Activated T-cell treated with anti-CD3 and anti-CD28 coated beads for 1 hour (primary cell): ENCODE data around the gene DLG2.

Experiments used
- DNase-seq: peaks from one replicate; pipeline ENCODE4 v3.0.0-alpha.2; 2020; ENCODE audit warnings: low read depth

DLG2 gene

GRCh38 chr11:84255483-84255882 is 1371.7 kb downstream of the DLG2 start:
- no peak for DNase-seq

DNA sequence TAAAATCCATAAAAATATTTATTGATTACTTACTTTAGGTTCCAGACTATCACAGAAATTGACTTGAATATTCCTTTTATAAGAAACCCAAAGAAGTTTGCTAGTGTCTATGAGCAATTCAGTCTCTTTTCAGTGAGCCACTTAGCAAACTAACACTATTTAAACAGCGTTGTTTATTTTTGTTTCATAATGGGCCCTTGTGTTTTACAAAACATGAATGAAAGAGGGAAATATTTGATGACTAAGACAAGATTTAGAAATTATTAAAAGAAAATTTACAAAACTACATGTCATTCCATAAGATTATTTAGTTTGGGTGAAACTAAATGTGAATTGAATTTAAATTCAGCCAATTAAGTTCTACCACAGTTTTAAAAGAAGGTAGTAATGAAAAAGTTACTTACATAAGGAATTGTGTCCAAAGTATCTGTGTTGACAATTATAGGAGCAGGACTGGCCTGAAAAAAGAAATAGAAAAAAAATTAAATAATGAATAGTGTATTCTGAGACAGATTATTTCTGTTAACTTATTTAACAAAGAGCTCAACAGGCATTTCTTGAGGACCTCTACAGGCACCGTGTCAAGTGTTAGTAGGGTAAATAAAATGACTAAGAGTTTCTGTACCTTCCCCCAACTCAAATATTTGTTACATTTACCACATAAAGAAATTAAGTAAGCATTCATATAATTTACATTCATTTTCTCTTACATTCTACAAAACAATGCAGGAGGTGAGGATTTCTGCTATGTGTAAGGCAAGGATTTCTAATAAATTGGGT is 1376.1 kb downstream of the DLG2 start:
- no peak for DNase-seq

DNA sequence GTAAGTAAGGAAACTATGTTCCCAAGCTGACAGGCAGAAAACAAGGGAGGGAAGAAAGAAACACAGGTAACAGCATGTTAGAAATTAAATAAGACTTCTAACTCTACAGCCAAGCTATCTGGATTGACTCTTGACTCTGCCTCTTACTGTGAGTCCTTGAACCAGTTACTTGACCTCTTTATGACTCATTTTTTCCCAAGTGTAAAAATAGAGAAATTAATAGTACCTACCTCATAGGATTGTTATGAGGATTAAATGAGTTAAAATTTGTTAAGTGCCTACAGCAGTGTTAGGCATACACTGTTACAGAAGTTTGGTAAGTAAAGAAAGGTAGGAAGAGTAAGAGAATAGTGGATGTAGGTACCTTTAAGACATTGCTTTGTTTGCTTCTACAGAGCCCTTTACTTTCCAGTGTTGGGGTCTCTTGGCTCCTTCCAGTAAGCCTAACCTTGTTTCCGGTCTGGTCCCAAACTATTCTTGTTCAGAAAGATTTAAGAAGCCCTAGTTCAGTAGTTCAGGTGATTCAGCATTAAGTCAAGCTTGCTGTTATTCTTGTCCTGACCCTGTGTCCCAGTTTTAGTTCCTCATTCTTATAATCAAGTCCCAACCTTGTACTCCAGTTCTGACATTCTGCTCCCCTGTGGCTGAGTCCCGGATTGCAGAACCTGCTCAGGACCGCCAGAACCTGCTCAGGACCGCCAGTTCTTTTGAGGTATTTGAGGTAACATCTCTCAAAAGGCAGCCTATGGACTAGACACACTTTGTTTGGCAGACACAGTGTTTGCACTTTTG is 1377.6 kb downstream of the DLG2 start:
- no peak for DNase-seq

DNA sequence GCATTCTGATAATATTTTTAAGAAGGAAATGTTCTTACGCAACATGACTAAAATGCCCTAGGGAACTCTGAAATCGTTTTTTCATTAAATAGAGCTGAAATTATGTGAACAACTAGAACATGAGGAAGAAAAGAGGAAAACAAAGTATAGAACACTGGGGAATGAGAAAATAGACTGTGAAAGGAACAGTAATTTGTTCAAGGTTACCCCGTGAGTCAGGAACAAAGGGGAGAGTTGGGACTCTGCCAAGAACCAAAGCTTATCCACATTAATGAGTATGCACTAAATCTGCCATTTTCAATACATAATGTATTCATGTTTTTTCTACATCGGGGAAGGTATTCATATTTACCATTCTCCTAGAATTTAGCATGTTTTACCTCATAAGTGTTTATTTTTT is 1379.2 kb downstream of the DLG2 start:
- DNase-seq: no peak

GRCh38 chr11:84247129-84247528 is 1380.0 kb downstream of the DLG2 start:
- no peak for DNase-seq

GRCh38 chr11:84243629-84244263 is 1383.4 kb downstream of the DLG2 start:
- no peak for DNase-seq

- DNase-seq: no peak
These were observed 1385.6 kb downstream of the DLG2 start for GRCh38 chr11:84241343-84242131.

DNA sequence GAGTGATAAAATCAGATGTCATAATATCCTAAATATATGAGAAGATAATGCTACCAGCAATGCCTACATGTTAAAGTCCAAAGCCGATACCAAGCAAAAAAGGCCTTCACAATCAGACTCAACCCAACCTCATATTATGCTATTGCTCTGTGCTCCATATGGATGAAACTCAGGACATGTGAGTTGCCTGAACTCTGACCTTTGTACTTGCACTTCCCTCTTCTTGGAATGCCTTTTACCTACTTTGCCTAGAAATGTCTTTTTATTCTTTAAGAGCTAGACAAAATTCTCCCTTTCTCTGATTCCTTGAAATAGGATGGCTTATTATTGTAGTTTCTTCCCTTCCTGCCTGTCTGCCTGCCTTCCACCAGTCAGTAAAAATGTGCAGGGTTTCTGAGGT is 1386.3 kb downstream of the DLG2 start:
- DNase-seq: no peak

DNA sequence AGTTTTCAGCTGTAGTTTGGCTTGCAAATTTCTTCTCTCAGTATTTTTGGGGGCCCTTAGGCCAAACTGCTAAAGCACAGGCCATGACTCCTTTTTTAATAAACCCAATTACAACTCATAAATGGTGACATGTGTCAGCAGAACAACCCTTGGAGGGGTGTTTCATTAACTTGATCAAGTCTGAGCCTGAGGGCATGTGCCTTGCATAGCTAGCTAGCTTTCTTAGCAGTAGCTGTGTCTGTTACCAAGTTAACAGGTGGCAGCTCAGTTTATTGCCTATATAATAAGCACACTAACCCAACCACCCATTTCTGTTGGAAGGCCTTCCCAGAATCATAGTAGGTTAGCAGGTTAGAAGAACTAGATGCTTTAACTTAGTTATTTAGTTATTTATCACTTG is 1390.7 kb downstream of the DLG2 start:
- no peak for DNase-seq

GRCh38 chr11:84234462-84235202 is 1392.5 kb downstream of the DLG2 start:
- DNase-seq: no peak

GRCh38 chr11:84234011-84234410 is 1393.1 kb downstream of the DLG2 start:
- no peak for DNase-seq

GRCh38 chr11:84232511-84232910 is 1394.6 kb downstream of the DLG2 start:
- no peak for DNase-seq

- DNase-seq: no peak
These were observed 1396.7 kb downstream of the DLG2 start for GRCh38 chr11:84230402-84230801.

GRCh38 chr11:84227970-84228665 is 1399.0 kb downstream of the DLG2 start:
- DNase-seq: no peak

DNA sequence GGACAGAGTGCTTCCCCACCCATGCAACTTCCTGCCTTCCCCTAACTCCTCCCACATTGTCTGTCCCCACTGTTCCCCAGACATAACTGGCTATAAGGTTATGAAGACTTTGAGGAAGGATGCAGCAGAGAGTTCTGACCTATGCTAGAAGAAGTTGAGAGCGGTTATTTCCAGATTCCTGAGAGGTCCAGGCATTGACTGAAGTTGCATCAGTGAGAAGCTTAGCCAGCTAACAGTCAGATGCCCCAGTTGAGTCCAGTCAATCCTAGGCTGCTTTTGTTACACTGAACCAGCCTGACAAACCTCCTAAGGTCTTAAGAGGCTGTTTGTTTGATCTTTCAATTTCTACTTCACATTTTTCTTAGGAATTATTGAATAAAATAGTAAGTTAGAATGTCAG is 1403.1 kb downstream of the DLG2 start:
- DNase-seq: no peak

DNA sequence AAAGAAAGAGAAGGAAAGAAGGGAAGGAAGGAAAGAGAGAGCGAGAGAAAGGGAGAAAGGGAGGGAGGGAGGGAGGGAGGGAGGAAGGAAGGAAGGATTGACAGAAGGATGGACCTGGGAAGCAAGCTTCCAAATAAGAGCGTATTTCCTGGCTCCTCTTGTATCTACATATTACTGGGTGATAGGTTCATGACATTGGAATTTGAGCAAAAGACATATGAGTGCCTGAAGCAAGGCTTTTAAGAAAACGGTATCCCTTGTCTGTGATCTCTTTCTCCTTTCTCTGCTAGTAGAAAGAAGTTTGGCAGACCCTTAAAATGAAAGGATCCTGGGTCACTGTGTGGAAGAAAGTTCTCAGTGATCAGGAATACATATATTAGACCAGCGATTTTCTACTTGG is 1408.8 kb downstream of the DLG2 start:
- DNase-seq: no peak

GRCh38 chr11:84215672-84216071 is 1411.5 kb downstream of the DLG2 start:
- DNase-seq: no peak

- DNase-seq: no peak
These were observed 1412.6 kb downstream of the DLG2 start for GRCh38 chr11:84214557-84214956.

DNA sequence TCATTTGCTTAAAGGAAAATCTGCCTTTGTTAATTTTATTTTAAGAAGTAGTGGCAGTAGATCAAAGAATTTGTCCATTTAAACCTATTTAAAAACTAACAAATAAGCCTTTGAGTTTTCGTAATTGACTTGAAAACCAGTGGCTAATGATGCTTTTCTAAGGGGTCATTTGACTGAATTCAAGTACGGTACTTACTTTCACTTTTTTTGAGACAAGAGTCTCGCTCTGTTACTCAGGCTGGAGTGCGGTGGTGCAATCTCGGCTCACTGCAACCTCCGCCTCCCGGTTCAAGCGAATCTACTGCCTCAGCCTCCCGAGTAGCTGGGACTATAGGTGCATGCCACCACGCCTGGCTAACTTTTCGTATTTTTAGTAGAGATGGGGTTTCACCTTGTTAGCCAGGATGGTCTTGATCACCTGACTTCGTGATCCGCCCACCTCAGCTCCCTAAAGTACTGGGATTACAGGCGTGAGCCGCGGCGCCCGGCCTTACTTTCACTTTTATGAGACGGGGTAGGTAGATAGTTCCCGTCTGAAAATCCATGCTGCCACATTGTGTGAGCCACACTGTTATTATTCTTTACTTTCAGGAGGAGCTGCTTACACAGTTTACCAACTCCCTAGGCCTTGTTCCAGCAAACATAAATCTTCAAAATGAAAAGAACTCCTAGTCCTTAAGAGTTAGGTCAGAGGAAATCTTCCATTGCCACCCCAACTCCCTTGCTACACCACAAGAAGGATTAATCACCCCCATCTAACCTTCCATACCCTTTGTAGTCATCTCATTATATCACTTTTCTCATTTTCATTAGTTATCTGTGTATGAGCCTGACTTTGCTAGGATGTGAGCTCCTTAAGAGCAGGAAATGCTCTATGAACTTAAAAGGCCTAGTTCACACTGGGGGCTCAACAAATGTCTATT is 1414.4 kb downstream of the DLG2 start:
- no peak for DNase-seq

GRCh38 chr11:84211896-84212295 is 1415.2 kb downstream of the DLG2 start:
- DNase-seq: no peak
